PFSK-1 (cell line): Measurements from ENCODE around the gene KCNQ1.

Source experiments
- FOXP2 ChIP-seq: optimal IDR thresholded peaks from 2 replicates; pipeline ENCODE3; 2011; ENCODE audit warnings: borderline replicate concordance, control low read depth, inconsistent platforms; ENCODE audit not compliant: insufficient read depth; ENCODE audit errors: extremely low read length, extremely low read depth
- POLR2AphosphoS5 ChIP-seq: IDR thresholded peaks from 2 replicates; pipeline ENCODE4 v1.6.1; 2012; ENCODE audit warnings: low read depth, mild to moderate bottlenecking, control low read depth, low read length, moderate library complexity
- SIN3A ChIP-seq: IDR thresholded peaks from 2 replicates; pipeline ENCODE4 v1.6.1; 2012; ENCODE audit warnings: mild to moderate bottlenecking, low read length, moderate library complexity, borderline replicate concordance; ENCODE audit not compliant: insufficient read depth
- TAF1 ChIP-seq: IDR thresholded peaks from 2 replicates; pipeline ENCODE4 v1.6.1; 2012; ENCODE audit warnings: low read length, control low read depth, borderline replicate concordance; ENCODE audit not compliant: insufficient read depth
- TF ChIP-seq, protein P1 (sequence below), 2 experiments: IDR thresholded peaks; 2 replicates each; pipeline versions ENCODE4 v1.6.1 to v1.8.0; 2011 to 2012; ENCODE audit warnings: low read depth in 2 of 2, low read length in 2 of 2, control low read depth in 1 of 2, inconsistent platforms in 1 of 2, mild to moderate bottlenecking in 1 of 2, moderate library complexity in 1 of 2; ENCODE audit not compliant: insufficient read depth in 1 of 2

DNA sequence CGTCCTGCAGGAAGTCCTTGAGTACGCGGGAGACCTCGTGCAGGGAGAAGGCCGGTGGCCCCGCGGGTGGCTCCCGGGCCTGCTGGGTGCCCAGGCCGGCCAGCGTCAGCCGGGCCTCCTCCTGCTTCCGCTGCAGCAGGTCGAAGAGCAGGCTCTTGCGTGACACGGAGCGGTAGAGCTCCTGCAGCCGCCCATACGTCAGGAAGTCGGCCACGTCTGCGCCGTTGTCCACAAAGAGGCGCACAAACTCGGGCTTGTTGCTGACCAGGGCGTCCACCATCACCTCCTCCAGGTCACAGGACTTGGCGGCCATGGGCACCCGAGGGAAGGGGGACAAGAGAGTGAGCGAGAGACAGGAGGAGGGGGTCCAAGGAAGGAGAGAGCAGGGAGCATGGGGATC lies 29.6 kb upstream of the KCNQ1 start:
- TF ChIP-seq SIN3A (no peak), TAF1 (no peak), POLR2AphosphoS5 (no peak), FOXP2 (no peak)
- TF ChIP-seq, protein P1, sequence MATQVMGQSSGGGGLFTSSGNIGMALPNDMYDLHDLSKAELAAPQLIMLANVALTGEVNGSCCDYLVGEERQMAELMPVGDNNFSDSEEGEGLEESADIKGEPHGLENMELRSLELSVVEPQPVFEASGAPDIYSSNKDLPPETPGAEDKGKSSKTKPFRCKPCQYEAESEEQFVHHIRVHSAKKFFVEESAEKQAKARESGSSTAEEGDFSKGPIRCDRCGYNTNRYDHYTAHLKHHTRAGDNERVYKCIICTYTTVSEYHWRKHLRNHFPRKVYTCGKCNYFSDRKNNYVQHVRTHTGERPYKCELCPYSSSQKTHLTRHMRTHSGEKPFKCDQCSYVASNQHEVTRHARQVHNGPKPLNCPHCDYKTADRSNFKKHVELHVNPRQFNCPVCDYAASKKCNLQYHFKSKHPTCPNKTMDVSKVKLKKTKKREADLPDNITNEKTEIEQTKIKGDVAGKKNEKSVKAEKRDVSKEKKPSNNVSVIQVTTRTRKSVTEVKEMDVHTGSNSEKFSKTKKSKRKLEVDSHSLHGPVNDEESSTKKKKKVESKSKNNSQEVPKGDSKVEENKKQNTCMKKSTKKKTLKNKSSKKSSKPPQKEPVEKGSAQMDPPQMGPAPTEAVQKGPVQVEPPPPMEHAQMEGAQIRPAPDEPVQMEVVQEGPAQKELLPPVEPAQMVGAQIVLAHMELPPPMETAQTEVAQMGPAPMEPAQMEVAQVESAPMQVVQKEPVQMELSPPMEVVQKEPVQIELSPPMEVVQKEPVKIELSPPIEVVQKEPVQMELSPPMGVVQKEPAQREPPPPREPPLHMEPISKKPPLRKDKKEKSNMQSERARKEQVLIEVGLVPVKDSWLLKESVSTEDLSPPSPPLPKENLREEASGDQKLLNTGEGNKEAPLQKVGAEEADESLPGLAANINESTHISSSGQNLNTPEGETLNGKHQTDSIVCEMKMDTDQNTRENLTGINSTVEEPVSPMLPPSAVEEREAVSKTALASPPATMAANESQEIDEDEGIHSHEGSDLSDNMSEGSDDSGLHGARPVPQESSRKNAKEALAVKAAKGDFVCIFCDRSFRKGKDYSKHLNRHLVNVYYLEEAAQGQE (IDR thresholded peaks at IDR 0.05; ENCODE audit: insufficient read depth in 1 of 2, low read depth in 2 of 2, low read length in 2 of 2): no peak
